Measurements from ENCODE around the gene DTNBP1.

The DTNBP1 gene

DNA sequence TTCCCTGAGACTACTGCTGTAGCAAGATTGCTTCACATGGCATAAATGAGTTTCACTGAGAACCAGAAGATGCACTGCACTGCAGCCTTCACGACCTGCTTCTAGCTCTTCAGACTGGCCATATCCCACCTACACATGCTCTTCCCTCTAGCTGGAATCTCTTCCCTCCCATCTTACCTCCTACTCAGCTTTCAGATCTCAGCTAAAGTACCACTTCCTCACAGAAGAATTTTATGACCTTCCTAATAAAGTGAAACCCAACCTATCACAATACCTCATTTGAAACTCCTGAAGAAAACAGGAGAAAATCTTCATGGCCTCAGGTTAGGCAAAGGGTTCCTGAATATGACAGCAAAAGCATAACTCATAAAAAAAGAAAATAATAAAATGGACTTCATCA, 99.9 kb downstream of the DTNBP1 start:
- H3K36me3 ChIP-seq (ENCODE audit: control insufficient read depth, insufficient read depth, low read length) = no peaks in the 10 kb centered on the region
- H3K9me3 ChIP-seq (ENCODE audit: control insufficient read depth, insufficient read depth, low read length) = no peaks in the 10 kb centered on the region
- H3K9ac ChIP-seq (ENCODE audit: low read depth, low read length) = no peak overlapping the region
- no peaks in the 10 kb centered on the region for H3K4me1 ChIP-seq (ENCODE audit: control insufficient read depth, insufficient read depth, low read length)
- no peaks in the 10 kb centered on the region for H3K27me3 ChIP-seq (ENCODE audit: control insufficient read depth, insufficient read depth, low read length)
- H3K4me3 ChIP-seq (ENCODE audit: low read depth, low read length) = no peak overlapping the region

DNA sequence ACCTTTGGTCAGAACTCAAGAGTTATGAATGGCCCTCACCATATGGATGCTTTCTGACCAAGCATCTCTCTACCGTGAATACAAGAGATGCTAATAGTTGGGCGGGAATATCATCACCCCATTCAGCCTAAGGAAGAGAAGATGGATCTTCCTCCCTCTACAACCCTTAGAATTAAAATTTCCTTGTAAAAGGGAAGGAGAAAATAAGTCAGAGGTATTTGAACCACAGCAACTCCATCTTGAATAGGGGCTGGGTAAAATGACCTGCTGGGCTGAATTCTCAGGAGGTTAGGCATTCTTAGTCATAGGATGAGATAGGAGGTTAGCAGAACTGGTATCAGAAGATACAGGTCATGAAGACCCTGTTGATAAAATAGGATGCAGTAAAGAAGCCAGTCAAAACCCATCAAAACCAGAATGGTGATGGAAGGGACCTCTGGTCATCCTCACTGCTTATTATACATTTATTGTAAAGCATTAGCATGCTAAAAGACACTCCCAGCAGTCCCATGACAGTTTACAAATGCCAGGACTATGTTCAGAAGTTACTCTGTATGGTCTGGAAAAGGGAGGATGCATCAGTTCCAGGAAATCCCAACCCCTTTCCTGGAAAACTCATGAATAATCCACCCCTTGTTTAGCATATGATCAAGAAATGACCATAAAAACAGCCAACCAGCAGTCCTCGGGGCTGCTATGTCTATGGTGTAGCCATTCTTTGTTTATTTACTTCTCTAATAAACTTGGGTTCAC, 101.2 kb downstream of the DTNBP1 start:
- H3K9me3 ChIP-seq (ENCODE audit: control insufficient read depth, insufficient read depth, low read length) = no peaks in the 10 kb centered on the region
- H3K9ac ChIP-seq (ENCODE audit: low read depth, low read length) = no peak overlapping the region
- H3K4me1 ChIP-seq (ENCODE audit: control insufficient read depth, insufficient read depth, low read length) = no peaks in the 10 kb centered on the region
- no peaks in the 10 kb centered on the region for H3K36me3 ChIP-seq (ENCODE audit: control insufficient read depth, insufficient read depth, low read length)
- peaks cover 3% of the 10 kb centered on the region for H3K27me3 ChIP-seq (ENCODE audit: control insufficient read depth, insufficient read depth, low read length)
- no peak overlapping the region for H3K4me3 ChIP-seq (ENCODE audit: low read depth, low read length)

DNA sequence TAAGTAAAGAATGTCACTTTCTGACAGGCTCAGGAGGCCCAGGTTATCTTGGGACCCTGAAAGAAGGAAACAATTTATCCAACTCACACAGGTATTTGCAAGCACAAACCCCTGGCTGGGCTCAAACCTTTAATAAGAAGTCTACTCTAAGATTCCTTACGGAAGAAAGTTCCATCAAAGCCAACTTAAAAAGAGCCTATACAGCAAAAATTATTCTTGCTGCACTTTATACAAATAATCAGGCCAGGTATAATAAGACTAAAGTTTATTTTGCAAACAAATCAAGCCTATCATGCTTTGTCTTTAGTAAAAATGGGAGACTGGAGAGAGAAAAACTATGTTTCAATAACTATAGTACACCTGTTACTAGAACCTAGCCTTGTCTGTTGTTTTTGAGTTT, 102.1 kb downstream of the DTNBP1 start:
- Histone ChIP-seq H3K9me3 (ENCODE audit: control insufficient read depth, insufficient read depth, low read length) (no peaks in the 10 kb centered on the region), H3K36me3 (ENCODE audit: control insufficient read depth, insufficient read depth, low read length) (no peaks in the 10 kb centered on the region), H3K27me3 (ENCODE audit: control insufficient read depth, insufficient read depth, low read length) (peaks cover 3% of the 10 kb centered on the region), H3K9ac (ENCODE audit: low read depth, low read length) (no peak overlapping the region), H3K4me1 (ENCODE audit: control insufficient read depth, insufficient read depth, low read length) (no peaks in the 10 kb centered on the region), H3K4me3 (ENCODE audit: low read depth, low read length) (no peak overlapping the region)

DNA sequence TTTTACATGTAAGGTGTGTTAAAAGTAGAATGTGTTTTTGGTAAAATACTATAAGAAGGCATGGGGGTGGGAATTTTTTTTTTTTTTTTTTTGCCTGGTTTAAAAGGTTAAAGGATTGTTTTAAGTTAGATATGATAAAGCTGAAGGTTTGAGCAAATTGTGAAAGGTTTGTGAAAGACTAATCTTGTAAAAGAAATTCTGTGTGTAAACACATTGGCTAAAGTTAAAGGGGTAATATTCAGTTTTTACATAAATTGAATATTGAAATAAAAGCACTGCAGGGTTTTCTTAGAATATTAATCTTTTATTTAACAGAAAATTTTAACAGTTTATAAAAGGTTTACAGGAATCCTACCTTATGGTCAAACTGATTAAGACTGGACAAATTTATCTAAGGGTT, 105.7 kb downstream of the DTNBP1 start:
- Histone ChIP-seq H3K4me3 (ENCODE audit: low read depth, low read length) (no peak overlapping the region), H3K27me3 (ENCODE audit: control insufficient read depth, insufficient read depth, low read length) (peaks cover 3% of the 10 kb centered on the region), H3K9me3 (ENCODE audit: control insufficient read depth, insufficient read depth, low read length) (no peaks in the 10 kb centered on the region), H3K4me1 (ENCODE audit: control insufficient read depth, insufficient read depth, low read length) (peaks cover 6% of the 10 kb centered on the region), H3K36me3 (ENCODE audit: control insufficient read depth, insufficient read depth, low read length) (no peaks in the 10 kb centered on the region), H3K9ac (ENCODE audit: low read depth, low read length) (no peak overlapping the region)

DNA sequence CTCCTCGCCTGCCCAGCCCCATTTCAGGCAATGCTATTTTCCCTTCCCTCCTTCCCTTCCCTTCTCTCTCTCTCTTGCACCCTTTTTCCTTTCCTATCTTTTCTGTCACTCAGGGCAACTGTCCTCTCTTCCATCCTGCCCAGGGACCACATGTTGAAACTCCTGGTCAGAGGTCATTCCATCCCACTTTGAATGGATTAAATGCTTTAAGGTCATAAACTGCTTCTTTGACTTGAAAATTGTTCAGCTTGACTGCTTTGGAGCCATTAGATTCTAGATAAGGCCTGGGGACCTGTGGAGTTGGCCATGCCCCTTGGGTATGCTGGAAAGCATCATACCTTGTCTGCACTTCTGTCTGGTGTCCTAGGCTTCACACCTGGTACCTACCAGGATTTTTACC, 106.1 kb downstream of the DTNBP1 start:
- Histone ChIP-seq H3K36me3 (ENCODE audit: control insufficient read depth, insufficient read depth, low read length) (no peaks in the 10 kb centered on the region), H3K4me1 (ENCODE audit: control insufficient read depth, insufficient read depth, low read length) (peaks cover 6% of the 10 kb centered on the region), H3K9me3 (ENCODE audit: control insufficient read depth, insufficient read depth, low read length) (no peaks in the 10 kb centered on the region), H3K9ac (ENCODE audit: low read depth, low read length) (no peak overlapping the region), H3K27me3 (ENCODE audit: control insufficient read depth, insufficient read depth, low read length) (peaks cover 3% of the 10 kb centered on the region), H3K4me3 (ENCODE audit: low read depth, low read length) (no peak overlapping the region)

DNA sequence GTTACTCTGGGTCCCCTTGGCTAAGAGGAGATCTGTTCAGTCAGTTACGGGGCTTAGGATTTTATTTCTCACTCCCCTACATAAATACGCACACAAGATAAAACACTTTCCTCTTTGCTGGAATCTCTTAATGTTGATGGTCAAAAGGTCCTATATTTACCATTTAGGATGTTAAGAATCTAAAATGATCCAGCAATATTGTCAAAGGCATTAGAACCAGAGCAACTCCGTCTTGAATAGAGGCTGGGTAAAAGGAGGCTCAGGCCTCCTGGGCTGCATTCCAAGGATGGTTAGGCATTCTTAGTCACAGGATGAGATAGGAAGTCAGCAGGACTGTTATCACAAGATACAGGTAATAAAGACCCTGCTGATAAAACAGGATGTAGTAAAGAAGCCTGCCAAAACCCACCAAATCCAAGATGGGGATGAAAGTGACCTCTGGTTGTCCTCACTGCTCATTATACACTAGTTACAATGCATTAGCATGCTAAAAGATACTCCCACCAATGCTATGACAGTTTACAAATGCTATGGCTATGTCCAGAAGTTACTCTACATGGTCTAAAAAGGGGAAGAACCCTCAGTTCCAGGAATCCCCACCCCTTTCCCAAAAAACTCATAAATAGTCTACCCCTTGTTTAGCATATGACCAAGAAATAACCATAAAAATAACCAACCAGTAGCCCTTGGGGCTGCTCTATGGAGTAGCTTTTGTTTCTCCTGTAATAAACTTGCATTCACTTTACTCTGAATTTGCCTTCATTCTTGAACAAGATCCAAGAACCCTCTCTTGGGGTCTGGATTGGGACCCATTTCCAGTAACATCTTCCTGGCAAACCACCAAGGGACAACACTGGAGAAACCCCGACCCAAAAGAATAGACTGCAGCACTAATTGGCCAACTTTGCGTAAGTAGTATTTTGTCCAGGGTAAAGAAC, 107.5 kb downstream of the DTNBP1 start:
- Histone ChIP-seq H3K4me3 (ENCODE audit: low read depth, low read length) (no peak overlapping the region), H3K9ac (ENCODE audit: low read depth, low read length) (no peak overlapping the region), H3K27me3 (ENCODE audit: control insufficient read depth, insufficient read depth, low read length) (peaks cover 3% of the 10 kb centered on the region), H3K4me1 (ENCODE audit: control insufficient read depth, insufficient read depth, low read length) (peaks cover 6% of the 10 kb centered on the region), H3K9me3 (ENCODE audit: control insufficient read depth, insufficient read depth, low read length) (no peaks in the 10 kb centered on the region), H3K36me3 (ENCODE audit: control insufficient read depth, insufficient read depth, low read length) (no peaks in the 10 kb centered on the region)

DNA sequence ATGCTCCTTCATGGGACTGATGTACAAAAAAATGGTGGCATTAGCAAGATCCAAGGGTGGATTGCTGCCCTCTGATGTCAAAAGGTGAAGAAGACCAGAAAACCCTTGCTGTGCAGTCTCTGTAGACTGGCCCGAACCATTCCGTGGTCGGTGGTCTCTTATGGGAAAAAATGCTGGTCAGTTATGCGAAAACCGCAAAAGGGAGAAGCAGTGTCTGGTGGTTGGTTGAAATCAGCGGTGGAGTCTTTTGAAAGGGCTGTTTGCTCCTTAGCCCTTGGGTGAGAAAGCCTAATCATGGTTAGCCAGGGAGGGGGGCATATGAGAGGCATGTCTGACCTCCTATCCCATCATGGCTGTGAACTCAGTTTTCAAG, 108.1 kb downstream of the DTNBP1 start:
- peaks cover 8% of the 10 kb centered on the region for H3K4me1 ChIP-seq (ENCODE audit: control insufficient read depth, insufficient read depth, low read length)

DNA sequence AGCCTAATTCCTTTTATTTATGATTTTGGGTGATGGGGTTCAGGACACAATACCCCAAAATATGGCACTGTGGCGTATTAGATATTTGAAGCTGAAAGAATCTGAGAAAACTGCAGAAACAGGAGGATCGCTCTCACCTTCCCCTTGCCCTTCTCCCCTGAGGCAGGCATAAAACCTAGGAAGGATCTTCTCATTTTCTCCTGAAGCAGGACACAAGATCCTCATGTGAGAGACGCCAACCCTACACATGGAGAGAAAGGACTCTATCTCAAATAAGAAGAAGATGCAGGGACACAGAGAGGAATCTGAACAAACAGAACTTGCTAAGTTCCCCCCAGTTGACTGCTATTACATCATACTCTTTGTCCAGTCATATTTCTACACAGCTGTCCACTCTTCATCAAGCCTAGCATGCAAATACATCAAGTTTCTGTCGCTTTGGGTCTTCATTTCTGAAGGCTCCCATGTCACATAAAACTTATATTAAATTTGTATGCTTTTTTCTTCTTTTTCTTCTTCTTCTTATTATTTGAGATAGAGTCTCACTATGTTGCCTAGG, 109.0 kb downstream of the DTNBP1 start:
- Histone ChIP-seq H3K36me3 (ENCODE audit: control insufficient read depth, insufficient read depth, low read length) (no peaks in the 10 kb centered on the region), H3K9me3 (ENCODE audit: control insufficient read depth, insufficient read depth, low read length) (no peaks in the 10 kb centered on the region), H3K9ac (ENCODE audit: low read depth, low read length) (no peak overlapping the region), H3K4me3 (ENCODE audit: low read depth, low read length) (no peak overlapping the region), H3K27me3 (ENCODE audit: control insufficient read depth, insufficient read depth, low read length) (peaks cover 3% of the 10 kb centered on the region), H3K4me1 (ENCODE audit: control insufficient read depth, insufficient read depth, low read length) (peaks cover 8% of the 10 kb centered on the region)

More for the DNA sequence above, 108.1 kb downstream of the DTNBP1 start:
- H3K4me3 ChIP-seq (ENCODE audit: low read depth, low read length) = no peak overlapping the region
- H3K27me3 ChIP-seq (ENCODE audit: control insufficient read depth, insufficient read depth, low read length) = peaks cover 3% of the 10 kb centered on the region
- H3K9me3 ChIP-seq (ENCODE audit: control insufficient read depth, insufficient read depth, low read length) = no peaks in the 10 kb centered on the region
- no peaks in the 10 kb centered on the region for H3K36me3 ChIP-seq (ENCODE audit: control insufficient read depth, insufficient read depth, low read length)
- no peak overlapping the region for H3K9ac ChIP-seq (ENCODE audit: low read depth, low read length)

DNA sequence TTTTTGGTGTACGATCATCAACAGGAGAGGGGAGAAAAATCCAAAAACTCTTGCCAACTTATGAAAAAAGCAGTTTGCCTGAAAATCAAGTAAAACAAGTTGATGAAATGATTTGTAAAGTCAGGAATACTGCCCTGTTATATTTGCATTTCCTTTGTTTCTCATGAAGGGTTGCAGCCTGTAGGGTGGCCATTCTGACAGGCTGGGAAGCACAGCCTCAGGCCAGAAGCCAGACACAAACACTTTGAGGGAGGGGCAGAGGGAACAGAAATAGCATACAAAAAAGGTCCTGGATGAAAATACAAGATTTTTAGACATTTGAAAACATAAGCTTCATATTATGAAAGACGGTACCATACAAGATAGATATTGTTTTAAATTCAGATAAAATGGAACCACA, 109.8 kb downstream of the DTNBP1 start:
- Histone ChIP-seq H3K4me1 (ENCODE audit: control insufficient read depth, insufficient read depth, low read length) (peaks cover 8% of the 10 kb centered on the region), H3K9ac (ENCODE audit: low read depth, low read length) (no peak overlapping the region), H3K4me3 (ENCODE audit: low read depth, low read length) (no peak overlapping the region), H3K36me3 (ENCODE audit: control insufficient read depth, insufficient read depth, low read length) (no peaks in the 10 kb centered on the region), H3K9me3 (ENCODE audit: control insufficient read depth, insufficient read depth, low read length) (no peaks in the 10 kb centered on the region), H3K27me3 (ENCODE audit: control insufficient read depth, insufficient read depth, low read length) (peaks cover 3% of the 10 kb centered on the region)

DNA sequence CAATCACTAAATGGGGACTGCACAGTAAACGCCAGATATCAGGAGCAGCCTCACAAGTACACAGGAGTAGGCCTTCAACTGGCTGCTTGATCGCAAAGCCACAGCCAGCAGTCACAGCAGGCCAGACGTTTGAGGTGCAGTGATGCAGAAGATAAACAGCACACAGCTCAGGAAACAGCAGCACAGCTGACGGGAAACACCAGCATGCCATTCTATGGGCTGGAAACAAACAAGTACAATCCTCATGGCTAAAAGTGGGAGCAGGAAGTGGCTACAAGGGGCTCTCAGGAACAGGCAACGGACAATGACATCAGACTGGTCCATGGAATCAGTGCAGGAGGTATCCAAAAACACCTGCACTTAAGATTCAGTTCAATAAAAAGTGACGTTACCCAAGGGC, 111.0 kb downstream of the DTNBP1 start:
- no peaks in the 10 kb centered on the region for H3K36me3 ChIP-seq (ENCODE audit: control insufficient read depth, insufficient read depth, low read length)
- H3K27me3 ChIP-seq (ENCODE audit: control insufficient read depth, insufficient read depth, low read length) = peaks cover 2% of the 10 kb centered on the region
- no peaks in the 10 kb centered on the region for H3K9me3 ChIP-seq (ENCODE audit: control insufficient read depth, insufficient read depth, low read length)
- H3K4me1 ChIP-seq (ENCODE audit: control insufficient read depth, insufficient read depth, low read length) = peaks cover 8% of the 10 kb centered on the region
- H3K4me3 ChIP-seq (ENCODE audit: low read depth, low read length) = no peak overlapping the region
- no peak overlapping the region for H3K9ac ChIP-seq (ENCODE audit: low read depth, low read length)

DNA sequence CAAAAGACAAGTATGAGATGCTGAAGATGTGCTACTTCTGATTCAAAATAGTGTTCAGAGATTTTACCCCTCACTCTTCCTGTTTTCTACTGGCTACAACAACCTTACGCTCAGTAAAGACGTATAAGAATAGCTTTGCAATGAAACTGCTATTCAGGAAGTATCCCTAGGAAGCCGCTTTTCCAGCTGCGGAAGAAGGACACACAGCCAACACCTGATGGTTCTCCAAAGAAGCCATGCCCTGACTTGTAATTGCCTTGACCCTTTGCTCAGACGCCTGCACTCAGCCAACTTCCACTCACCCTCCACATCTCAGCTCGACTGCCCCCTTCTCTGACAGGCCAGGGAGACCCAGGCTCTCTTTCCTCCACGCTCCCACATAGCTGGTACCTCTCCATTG, 111.6 kb downstream of the DTNBP1 start:
- Histone ChIP-seq H3K27me3 (ENCODE audit: control insufficient read depth, insufficient read depth, low read length) (no peaks in the 10 kb centered on the region), H3K36me3 (ENCODE audit: control insufficient read depth, insufficient read depth, low read length) (no peaks in the 10 kb centered on the region), H3K4me3 (ENCODE audit: low read depth, low read length) (no peak overlapping the region), H3K4me1 (ENCODE audit: control insufficient read depth, insufficient read depth, low read length) (peaks cover 8% of the 10 kb centered on the region), H3K9me3 (ENCODE audit: control insufficient read depth, insufficient read depth, low read length) (no peaks in the 10 kb centered on the region), H3K9ac (ENCODE audit: low read depth, low read length) (no peak overlapping the region)
